ENCODE measurements around the gene RNF112.

- TF ChIP-seq CTCF (IDR thresholded peaks at IDR 0.05; ENCODE audit: insufficient read depth, low read depth, low read length) (no peak), EZH2 (IDR thresholded peaks at IDR 0.05; ENCODE audit: insufficient read depth, low read length) (no peak)
These were observed 39.0 kb upstream of the RNF112 start for GRCh38 chr17:19372011-19372370.

Data from astrocyte (in vitro differentiated cells and primary cell).